OCI-LY7 (cell line): ENCODE data around the gene POLL. TPM values are rescaled to one million over a fixed set of nuclear protein-coding genes. Genes with fewer than 3 reads are reported as not detected.

ENCODE experiments used
- BruUV-seq: library from RNA; stranded (reverse); fragments of 400-500 nt; replicated peaks from 2 replicates; lab custom pipeline; 2021; lab: Mats Ljungman, UMichigan
- CTCF ChIA-PET: fragments of 300-600 bp; sonication (Branson Sonifier 250); formaldehyde crosslinking; loops from one replicate; lab custom pipeline; 2022; ENCODE audit warnings: antibody characterized with exemption; ENCODE audit not compliant: unreplicated experiment; lab: Charles Lee
- POLR2A ChIA-PET: fragments of 300-600 bp; sonication (Branson Sonifier 250); formaldehyde crosslinking; loops from one replicate; lab custom pipeline; 2022; ENCODE audit warnings: antibody characterized with exemption; lab: Charles Lee
- DNase-seq: peaks from one replicate; pipeline ENCODE4 v3.0.0-alpha.2; 2015; ENCODE audit warnings: low spot score
- H2AFZ ChIP-seq: fragments of 200-600 bp; sonication (generic), shearing (Covaris generic); 2 replicates; pipeline ENCODE4 v1.6.1; 2014; ENCODE audit warnings: mild to moderate bottlenecking, antibody characterized with exemption, low read length, moderate library complexity
- H3K27ac ChIP-seq: fragments of 200-600 bp; sonication (generic); 2 replicates; pipeline ENCODE4 v1.5.1; 2014; ENCODE audit warnings: mixed run types, low read depth, mild to moderate bottlenecking, moderate library complexity, low read length, inconsistent platforms; ENCODE audit not compliant: poor library complexity, severe bottlenecking
- H3K36me3 ChIP-seq: fragments of 200-600 bp; sonication (generic); 2 replicates; pipeline ENCODE4 v1.6.1; 2014; ENCODE audit warnings: mild to moderate bottlenecking, antibody characterized with exemption, low read length, moderate library complexity, mixed read lengths; ENCODE audit not compliant: insufficient read depth
- H3K4me1 ChIP-seq: fragments of 200-600 bp; sonication (generic); 2 replicates; pipeline ENCODE4 v1.5.1; 2014; ENCODE audit warnings: mild to moderate bottlenecking, low read length; ENCODE audit not compliant: insufficient read depth, poor library complexity, severe bottlenecking
- H3K4me2 ChIP-seq: fragments of 200-600 bp; sonication (generic); 2 replicates; pipeline ENCODE4 v1.6.1; 2014; ENCODE audit warnings: mild to moderate bottlenecking, low read length
- H3K4me3 ChIP-seq: fragments of 200-600 bp; sonication (generic); 2 replicates; pipeline ENCODE4 v1.5.1; 2014; ENCODE audit warnings: mild to moderate bottlenecking, low read depth, low read length; ENCODE audit not compliant: poor library complexity, severe bottlenecking
- H3K79me2 ChIP-seq: fragments of 200-600 bp; sonication (generic); 2 replicates; pipeline ENCODE4 v1.6.1; 2016; ENCODE audit warnings: low read depth, mild to moderate bottlenecking, low read length, moderate library complexity, mixed read lengths; ENCODE audit not compliant: insufficient read depth
- H3K9me2 ChIP-seq: fragments of 200-600 bp; sonication (generic); 2 replicates; pipeline ENCODE4 v1.6.1; 2016; ENCODE audit warnings: mild to moderate bottlenecking, low read length, mixed read lengths; ENCODE audit not compliant: insufficient read depth
- H3K9me3 ChIP-seq: fragments of 200-600 bp; sonication (generic); 2 replicates; pipeline ENCODE4 v1.6.1; 2014; ENCODE audit warnings: mild to moderate bottlenecking, mixed run types, low read length, mixed read lengths
- H4K20me1 ChIP-seq: fragments of 200-600 bp; sonication (generic); 2 replicates; pipeline ENCODE4 v1.6.1; 2014; ENCODE audit warnings: mild to moderate bottlenecking, antibody characterized with exemption, low read length, moderate library complexity, mixed read lengths; ENCODE audit not compliant: insufficient read depth
- CTCF ChIP-seq: fragments of 200-600 bp; sonication (generic); conservative IDR thresholded peaks from 2 replicates; pipeline ENCODE4 v1.5.1; 2014; ENCODE audit warnings: mild to moderate bottlenecking, antibody characterized with exemption, low read length, moderate library complexity, mixed read lengths
- EZH2phosphoT487 ChIP-seq: fragments of 200-600 bp; sonication (generic); IDR thresholded peaks from 2 replicates; pipeline ENCODE4 v1.6.1; 2018; ENCODE audit warnings: low read depth, borderline replicate concordance, mild to moderate bottlenecking, mixed run types, antibody characterized with exemption, low read length, moderate library complexity, mixed read lengths
- intact Hi-C: fragments of 100-400 bp; cut with micrococcal nuclease; formaldehyde crosslinking; loops from one replicate; pipeline ENCODE4 v1.10.0; 2022; ENCODE audit not compliant: unreplicated experiment
- total RNA-seq, 2 experiments: library from RNA; depleted of rRNA in 1 of 2; stranded (reverse); fragments of >200 nt in 1 of 2; shearing (Covaris generic) in 1 of 2; gene quantifications; 2 replicates each; pipeline ENCODE4 v1.2.3, GENCODE V29; 2014 to 2022

POLL gene
- total RNA-seq, 2 experiments from 2014 or later: 22.0 to 34.0 TPM

GRCh38 chr10:101630633-101630920, 42.5 kb upstream of the POLL start:
- Histone ChIP-seq H3K36me3 (peaks cover 10% of the 10 kb centered on the region), H3K9me2 (no peaks in the 10 kb centered on the region), H3K4me3 (no peak overlapping the region), H3K4me2 (no peak overlapping the region), H3K79me2 (no peaks in the 10 kb centered on the region), H4K20me1 (no peaks in the 10 kb centered on the region), H3K4me1 (no peaks in the 10 kb centered on the region), H2AFZ (no peak overlapping the region), H3K9me3 (no peaks in the 10 kb centered on the region), H3K27ac (no peak overlapping the region)
- TF ChIP-seq CTCF: no peak
- no peak for TF ChIP-seq EZH2phosphoT487
- no peak for DNase-seq
- no TSS peak for BruUV-seq
- ChIA-PET CTCF (no interaction called here), POLR2A (no interaction called here)
- intact Hi-C loops: no loop called here

GRCh38 chr10:101629837-101630632, 42.0 kb upstream of the POLL start:
- TF ChIP-seq EZH2phosphoT487 (no peak), CTCF (no peak)
- no peaks in the 10 kb centered on the region for H4K20me1 ChIP-seq
- H3K4me1 ChIP-seq: peaks cover 1% of the 10 kb centered on the region
- no peaks in the 10 kb centered on the region for H3K79me2 ChIP-seq
- peaks cover 7% of the 10 kb centered on the region; the same call in 1 of the 2 replicates for H3K36me3 ChIP-seq
- CTCF ChIA-PET: no interaction called here
- no peak for DNase-seq
- intact Hi-C loops: no loop called here
- no peak overlapping the region for H3K4me3 ChIP-seq
- POLR2A ChIA-PET: no interaction called here
- no peaks in the 10 kb centered on the region for H3K9me3 ChIP-seq
- BruUV-seq: no TSS peak
- no peak overlapping the region for H3K4me2 ChIP-seq
- no peak overlapping the region for H2AFZ ChIP-seq
- H3K9me2 ChIP-seq: no peaks in the 10 kb centered on the region
- H3K27ac ChIP-seq: no peak overlapping the region

- no peaks in the 10 kb centered on the region for H3K9me2 ChIP-seq
- intact Hi-C loops: no loop called here
- H3K4me1 ChIP-seq: peaks cover 15% of the 10 kb centered on the region
- no peak overlapping the region for H3K4me3 ChIP-seq
- no peak overlapping the region for H2AFZ ChIP-seq
- ChIA-PET POLR2A (interaction anchor here (0.6 kb wide), 1 partner anchor 309 kb away, joined by 3 read pairs; no protein-coding TSS in a partner anchor), CTCF (interaction anchor here (0.5 kb wide), 1 partner anchor 201 kb away, joined by 3 read pairs; no protein-coding TSS in a partner anchor)
- no peak overlapping the region for H3K4me2 ChIP-seq
- peaks cover 34% of the 10 kb centered on the region for H3K36me3 ChIP-seq
- TF ChIP-seq EZH2phosphoT487 (no peak), CTCF (no peak)
- H4K20me1 ChIP-seq: no peaks in the 10 kb centered on the region
- no peak for DNase-seq
- no peaks in the 10 kb centered on the region for H3K9me3 ChIP-seq
- no TSS peak for BruUV-seq
- no peaks in the 10 kb centered on the region for H3K79me2 ChIP-seq
- no peak overlapping the region for H3K27ac ChIP-seq
Observed at GRCh38 chr10:101625821-101626412, 37.9 kb upstream of the POLL start.
